Esophagus (tissue), 2 donors: ENCODE measurements around the gene POFUT2. TPM values are rescaled to one million over a fixed set of nuclear protein-coding genes. Genes with fewer than 3 reads are reported as not detected.

Experiments
- H3K27ac ChIP-seq, 2 donors: one replicate each; pipeline ENCODE4 v1.5.1; 2013; ENCODE audit warnings: low read depth in 2 of 2, mild to moderate bottlenecking in 2 of 2, inconsistent platforms in 1 of 2, low read length in 1 of 2, moderate library complexity in 1 of 2
- H3K27me3 ChIP-seq, 2 donors: one replicate each; pipeline ENCODE4 v1.6.1; 2013; ENCODE audit warnings: low read length in 2 of 2, control low read depth in 1 of 2, mild to moderate bottlenecking in 1 of 2; ENCODE audit not compliant: insufficient read depth in 2 of 2, control insufficient read depth in 1 of 2
- H3K36me3 ChIP-seq, 2 donors: one replicate each; pipeline ENCODE4 v1.6.1; 2013; ENCODE audit warnings: low read length in 1 of 2; ENCODE audit not compliant: control insufficient read depth in 2 of 2, insufficient read depth in 2 of 2
- H3K4me1 ChIP-seq, 2 donors: one replicate each; pipeline ENCODE4 v1.6.1; 2013; ENCODE audit warnings: low read length in 1 of 2; ENCODE audit not compliant: control insufficient read depth in 2 of 2, insufficient read depth in 2 of 2
- H3K4me3 ChIP-seq, 2 donors: one replicate each; pipeline ENCODE4 v1.5.1; 2013; ENCODE audit warnings: low read length in 2 of 2, mild to moderate bottlenecking in 2 of 2, low read depth in 1 of 2, moderate library complexity in 1 of 2
- H3K9me3 ChIP-seq, 2 donors: one replicate each; pipeline ENCODE4 v1.6.1; 2013; ENCODE audit warnings: mild to moderate bottlenecking in 2 of 2, low read depth in 1 of 2, low read length in 1 of 2, moderate library complexity in 1 of 2; ENCODE audit not compliant: control insufficient read depth in 2 of 2, insufficient read depth in 1 of 2
- WGBS, 2 donors: extraction: QIAGEN DNeasy Blood & Tissue Kit; methylation state at CpG; one replicate each; pipeline ENCODE4 v1.1.7; 2013; 5-methylcytosine and 5-hydroxymethylcytosine counted together
- polyA plus RNA-seq, 2 donors: library from polyadenylated mRNA; stranded (reverse); fragments of 200-250 nt; gene quantifications; one replicate each; pipeline ENCODE4 v1.2.3, GENCODE V29; 2013
- donor health status: healthy with polysubstance abuse.
- donor health status: Bipolar disorder and iron deficiency.

Gene POFUT2, protein sequence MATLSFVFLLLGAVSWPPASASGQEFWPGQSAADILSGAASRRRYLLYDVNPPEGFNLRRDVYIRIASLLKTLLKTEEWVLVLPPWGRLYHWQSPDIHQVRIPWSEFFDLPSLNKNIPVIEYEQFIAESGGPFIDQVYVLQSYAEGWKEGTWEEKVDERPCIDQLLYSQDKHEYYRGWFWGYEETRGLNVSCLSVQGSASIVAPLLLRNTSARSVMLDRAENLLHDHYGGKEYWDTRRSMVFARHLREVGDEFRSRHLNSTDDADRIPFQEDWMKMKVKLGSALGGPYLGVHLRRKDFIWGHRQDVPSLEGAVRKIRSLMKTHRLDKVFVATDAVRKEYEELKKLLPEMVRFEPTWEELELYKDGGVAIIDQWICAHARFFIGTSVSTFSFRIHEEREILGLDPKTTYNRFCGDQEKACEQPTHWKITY
- 10 to 100 TPM in 1 of 2 donors, 1 to 10 TPM in 1; 6.4 to 13.3 TPM for polyA plus RNA-seq

DNA sequence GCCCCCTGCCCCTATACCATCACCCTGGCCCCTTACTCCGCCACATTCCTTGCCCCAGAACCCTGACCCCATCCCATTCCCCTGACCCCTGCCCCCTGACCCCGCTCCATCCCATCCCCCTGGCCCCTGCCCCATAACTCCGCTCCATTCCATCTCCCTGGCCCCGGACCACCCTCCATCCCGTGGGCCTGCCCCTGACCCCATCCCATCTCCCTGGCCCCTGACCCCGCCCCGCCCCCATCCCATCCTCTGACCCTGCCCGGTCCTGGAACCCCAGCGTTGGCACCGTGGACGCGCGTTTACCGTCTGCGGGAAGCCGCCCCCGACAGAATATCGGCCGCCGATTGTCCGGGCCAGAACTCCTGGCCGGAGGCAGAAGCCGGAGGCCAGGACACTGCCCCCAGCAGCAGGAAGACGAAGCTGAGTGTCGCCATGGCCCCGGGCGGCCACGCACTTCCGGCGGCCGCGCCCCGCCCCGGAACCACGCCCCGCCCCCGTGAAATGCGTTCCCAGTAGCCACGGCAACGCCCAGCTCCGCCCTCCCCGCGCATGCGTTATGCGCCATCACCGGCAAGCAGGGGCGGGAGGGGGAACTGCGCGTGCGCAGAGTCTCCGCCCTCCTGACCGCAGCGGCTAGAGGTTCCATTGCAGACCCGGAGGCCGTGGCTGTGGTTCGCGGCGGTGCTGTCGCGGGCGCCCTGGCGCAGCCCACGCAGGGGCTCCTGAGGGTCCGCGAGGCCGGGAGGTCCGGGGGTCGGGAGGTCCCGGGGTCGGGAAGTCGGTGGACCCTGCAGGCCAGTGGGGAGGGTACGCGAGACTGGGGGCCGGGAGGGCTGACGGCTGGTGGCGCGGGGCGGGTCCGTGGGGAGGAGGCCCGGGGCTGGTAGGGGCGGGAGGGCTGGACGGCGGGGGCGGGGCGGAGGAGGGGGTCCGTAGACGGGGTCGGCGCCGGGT, at the start of gene POFUT2:
POFUT2 (minus strand) TSS at position 458 of the 954 bp plus-strand sequence; CDS start at position 434, 24 bp downstream.
- Histone ChIP-seq H3K27ac (peak within 1 kb of the TSS; percentile 58 to 75), H3K27me3 (no peaks in the 10 kb centered on the region), H3K4me3 (peak within 1 kb of the TSS; percentile 80 to 84), H3K36me3 (peaks cover 9 to 24% of the 10 kb centered on the region in 2 donors), H3K4me1 (peaks cover 2 to 8% of the 10 kb centered on the region in 2 donors), H3K9me3 (no peaks in the 10 kb centered on the region)
- 1% methylated on average over 71 to 90 of the region's 90 CpGs for WGBS, 2 donors

DNA sequence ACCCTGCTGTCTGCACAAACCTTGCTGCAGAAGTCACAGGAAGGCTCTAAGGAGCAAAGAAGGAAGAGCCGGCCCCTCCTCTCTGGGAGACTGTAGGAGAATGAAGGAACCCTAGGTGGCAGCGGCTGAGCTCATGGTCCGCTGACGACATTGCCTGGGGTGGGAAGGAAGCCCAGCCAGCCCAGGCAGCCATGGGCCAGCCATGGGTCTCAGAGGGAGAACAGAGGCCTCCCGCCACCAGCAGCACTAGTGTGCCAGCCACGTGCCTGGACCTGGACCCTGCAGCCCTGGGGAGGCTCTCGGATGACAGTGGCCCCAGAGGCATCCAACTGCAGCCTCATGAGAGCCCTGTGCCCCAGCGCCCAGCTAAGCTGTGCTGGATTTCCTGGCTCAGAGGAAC, 49.2 kb upstream of the POFUT2 start:
- no peak overlapping the region for H3K27ac ChIP-seq
- H3K36me3 ChIP-seq = no peaks in the 10 kb centered on the region
- H3K4me1 ChIP-seq = peaks cover 0 to 2% of the 10 kb centered on the region in 2 donors
- H3K27me3 ChIP-seq = no peaks in the 10 kb centered on the region
- no peak overlapping the region for H3K4me3 ChIP-seq
- no peaks in the 10 kb centered on the region for H3K9me3 ChIP-seq
- WGBS, 2 donors = 46 to 53% methylated on average over 8 of the region's 8 CpGs

DNA sequence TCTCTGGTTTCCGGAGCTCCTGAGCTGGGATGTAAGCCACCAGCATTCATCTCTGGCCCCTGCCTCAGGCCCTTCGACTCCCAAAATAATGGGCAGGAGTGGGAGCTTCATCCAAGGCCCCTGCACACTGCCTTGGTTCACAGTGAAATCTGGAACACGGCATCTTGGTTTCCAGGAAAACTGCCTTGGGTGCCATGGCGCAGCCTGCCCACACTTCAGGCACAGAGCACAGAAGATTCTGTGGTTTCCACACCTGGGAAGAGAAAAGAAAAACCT, 48.8 kb upstream of the POFUT2 start:
- Histone ChIP-seq H3K4me3 (no peak overlapping the region), H3K27ac (no peak overlapping the region), H3K4me1 (peaks cover 0 to 2% of the 10 kb centered on the region in 2 donors), H3K27me3 (no peaks in the 10 kb centered on the region), H3K36me3 (no peaks in the 10 kb centered on the region), H3K9me3 (no peaks in the 10 kb centered on the region)
- 74 to 90% methylated on average over 4 of the region's 4 CpGs for WGBS, 2 donors

DNA sequence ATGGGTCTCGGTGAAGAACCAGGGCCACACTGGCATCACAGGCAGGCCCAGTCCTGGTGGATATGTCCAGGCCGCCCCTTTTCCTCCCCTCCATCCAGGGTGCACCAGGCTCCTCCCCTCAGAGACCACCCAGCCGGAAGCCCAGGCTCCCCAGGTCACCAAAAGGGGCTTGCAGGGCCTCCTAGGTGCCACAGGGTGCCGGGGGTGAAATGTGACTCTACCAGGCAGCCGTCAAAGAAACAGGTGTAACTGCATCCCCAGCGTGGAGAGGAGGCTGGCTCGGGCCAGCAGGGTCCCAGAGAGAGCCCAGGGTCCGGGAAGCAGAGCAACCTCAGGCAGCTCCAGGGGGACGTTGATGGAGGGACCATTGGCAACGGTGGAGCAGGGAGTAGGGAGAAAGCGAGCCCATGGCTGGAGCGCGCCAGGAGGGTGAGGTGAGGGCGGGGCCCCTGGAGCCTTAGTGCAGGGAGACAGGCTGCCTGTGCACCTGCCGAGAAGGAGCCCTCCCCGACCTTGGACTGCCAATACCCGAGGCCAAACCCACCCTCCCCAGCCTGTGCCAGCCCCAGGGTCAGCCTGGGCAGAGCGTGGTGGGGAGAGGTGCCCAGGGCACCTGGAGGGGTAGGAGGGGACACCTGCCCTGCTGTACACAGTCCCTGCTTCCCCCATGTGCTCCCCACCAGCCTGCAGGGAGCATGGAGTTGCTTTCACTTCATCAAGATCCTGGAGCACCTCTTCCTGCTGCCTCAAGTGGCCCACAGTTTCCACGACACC, 48.3 kb upstream of the POFUT2 start:
- Histone ChIP-seq H3K4me3 (no peak overlapping the region), H3K9me3 (no peaks in the 10 kb centered on the region), H3K36me3 (no peaks in the 10 kb centered on the region), H3K27me3 (no peaks in the 10 kb centered on the region), H3K27ac (no peak overlapping the region), H3K4me1 (peaks cover 0 to 2% of the 10 kb centered on the region in 2 donors)
- 73 to 74% methylated on average over 19 of the region's 19 CpGs for WGBS, 2 donors

DNA sequence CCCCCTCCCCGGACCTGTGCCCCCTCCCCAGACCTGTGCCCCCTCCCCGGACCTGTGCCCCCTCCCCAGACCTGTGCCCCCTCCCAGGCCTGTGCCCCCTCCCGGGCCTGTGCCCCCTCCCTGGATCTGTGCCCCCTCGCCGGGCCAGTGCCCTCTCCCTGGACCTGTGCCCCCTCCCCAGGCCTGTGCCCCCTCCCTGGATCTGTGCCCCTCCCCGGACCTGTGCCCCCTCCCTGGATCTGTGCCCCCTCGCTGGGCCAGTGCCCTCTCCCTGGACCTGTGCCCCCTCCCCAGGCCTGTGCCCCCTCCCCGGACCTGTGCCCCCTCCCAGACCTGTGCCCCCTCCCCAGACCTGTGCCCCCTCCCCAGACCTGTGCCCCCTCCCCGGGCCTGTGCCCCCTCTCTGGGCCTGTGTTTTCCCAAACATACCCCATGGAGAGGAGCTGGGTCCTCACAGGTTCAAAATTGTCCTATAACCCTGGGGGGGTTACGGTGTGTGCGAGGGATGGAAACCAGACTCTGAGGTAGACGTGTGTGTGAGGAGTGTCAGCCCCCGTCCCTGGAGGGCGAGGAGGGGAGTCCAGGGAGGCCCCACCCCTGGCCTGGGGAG, 47.6 kb upstream of the POFUT2 start:
- no peaks in the 10 kb centered on the region for H3K27me3 ChIP-seq
- peaks cover 0 to 2% of the 10 kb centered on the region in 2 donors for H3K4me1 ChIP-seq
- no peaks in the 10 kb centered on the region for H3K36me3 ChIP-seq
- no peaks in the 10 kb centered on the region for H3K9me3 ChIP-seq
- H3K27ac ChIP-seq = no peak overlapping the region
- WGBS, 2 donors = 84 to 85% methylated on average over 12 to 14 of the region's 14 CpGs
- no peak overlapping the region for H3K4me3 ChIP-seq

DNA sequence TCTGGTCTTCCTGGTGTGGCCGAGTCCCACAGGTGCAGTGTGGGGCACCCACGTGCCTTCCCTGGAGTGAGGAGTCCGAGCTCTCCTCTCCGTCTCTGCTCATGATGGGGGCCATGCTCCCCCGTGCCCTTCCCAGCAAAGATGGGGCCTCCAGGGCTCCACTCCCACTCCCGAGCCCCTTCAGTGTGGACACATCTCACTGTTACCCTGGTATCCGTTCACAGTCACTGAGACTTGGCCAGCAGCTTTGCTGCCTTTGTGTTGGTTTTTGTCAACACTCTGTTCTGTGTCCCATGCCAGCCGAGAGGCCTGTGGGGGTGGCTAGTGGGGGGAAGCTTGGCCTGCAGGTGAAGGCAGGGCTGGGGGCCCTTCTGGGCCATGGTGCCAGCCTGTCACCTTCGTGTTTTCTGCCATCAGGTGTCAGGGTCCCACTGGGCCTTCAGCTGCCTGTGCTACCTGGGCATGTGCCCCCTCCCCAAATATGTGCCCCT, 46.9 kb upstream of the POFUT2 start:
- Histone ChIP-seq H3K36me3 (no peaks in the 10 kb centered on the region), H3K27ac (no peak overlapping the region), H3K4me3 (no peak overlapping the region), H3K4me1 (peaks cover 0 to 2% of the 10 kb centered on the region in 2 donors), H3K9me3 (no peaks in the 10 kb centered on the region), H3K27me3 (no peaks in the 10 kb centered on the region)
- WGBS, 2 donors = 89 to 92% methylated on average over 9 of the region's 9 CpGs

DNA sequence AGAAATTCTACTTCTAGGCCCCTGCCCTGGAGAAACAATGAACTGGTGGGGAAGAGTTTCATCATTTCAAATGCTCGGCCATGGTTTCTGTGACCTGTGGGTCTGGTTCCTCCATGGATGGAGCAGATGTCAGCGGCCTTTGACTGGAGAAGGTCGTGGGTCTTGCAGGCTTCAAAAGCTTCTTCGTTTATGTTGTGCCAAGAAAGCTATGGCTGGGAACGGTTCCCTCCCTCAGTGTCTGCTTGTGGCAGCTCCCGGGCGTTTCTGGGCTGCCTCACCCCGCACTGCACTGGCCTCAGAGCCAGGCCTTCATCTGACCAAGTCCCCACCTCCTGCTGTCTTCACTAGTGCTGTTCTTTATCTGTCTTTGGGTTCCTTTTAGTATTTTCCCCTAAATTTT, 46.4 kb upstream of the POFUT2 start:
- Histone ChIP-seq H3K27me3 (no peaks in the 10 kb centered on the region), H3K4me1 (peaks cover 0 to 2% of the 10 kb centered on the region in 2 donors), H3K4me3 (no peak overlapping the region), H3K27ac (no peak overlapping the region), H3K9me3 (no peaks in the 10 kb centered on the region), H3K36me3 (no peaks in the 10 kb centered on the region)
- WGBS, 2 donors = 63 to 73% methylated on average over 8 of the region's 8 CpGs

DNA sequence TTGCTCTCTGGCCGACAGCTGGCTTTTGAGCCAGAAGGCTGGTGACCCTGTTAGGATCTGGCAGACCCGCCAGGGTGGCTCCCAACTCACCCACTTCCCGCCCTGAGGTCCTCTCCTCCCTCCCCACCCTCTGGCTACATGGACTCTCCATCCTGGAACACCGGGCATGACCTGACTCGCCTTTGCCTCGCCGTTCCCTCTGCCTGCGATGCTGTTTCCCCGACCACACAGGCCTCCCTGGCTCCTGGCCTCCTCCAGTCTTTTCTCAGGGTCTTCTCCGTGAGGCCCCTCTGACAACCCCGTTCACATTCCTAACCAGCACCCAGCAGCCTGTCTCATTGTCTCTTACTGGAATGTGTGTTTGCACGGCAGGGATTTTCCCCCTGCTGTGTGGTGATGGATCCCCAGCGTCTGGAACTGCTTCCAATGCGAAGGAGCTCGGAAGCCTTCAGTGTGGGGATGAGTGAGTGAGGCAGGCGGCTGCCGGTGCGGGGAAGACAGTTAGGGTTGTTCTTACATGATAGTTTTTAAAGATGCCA, 46.0 kb upstream of the POFUT2 start:
- H3K4me3 ChIP-seq = no peak overlapping the region
- no peak overlapping the region for H3K27ac ChIP-seq
- 52 to 63% methylated on average over 18 of the region's 18 CpGs for WGBS, 2 donors
- H3K36me3 ChIP-seq = no peaks in the 10 kb centered on the region
- H3K9me3 ChIP-seq = no peaks in the 10 kb centered on the region
- H3K4me1 ChIP-seq = peaks cover 0 to 2% of the 10 kb centered on the region in 2 donors
- no peaks in the 10 kb centered on the region for H3K27me3 ChIP-seq
